Measurements from ENCODE around the gene PTGES.

PTGES gene

DNA sequence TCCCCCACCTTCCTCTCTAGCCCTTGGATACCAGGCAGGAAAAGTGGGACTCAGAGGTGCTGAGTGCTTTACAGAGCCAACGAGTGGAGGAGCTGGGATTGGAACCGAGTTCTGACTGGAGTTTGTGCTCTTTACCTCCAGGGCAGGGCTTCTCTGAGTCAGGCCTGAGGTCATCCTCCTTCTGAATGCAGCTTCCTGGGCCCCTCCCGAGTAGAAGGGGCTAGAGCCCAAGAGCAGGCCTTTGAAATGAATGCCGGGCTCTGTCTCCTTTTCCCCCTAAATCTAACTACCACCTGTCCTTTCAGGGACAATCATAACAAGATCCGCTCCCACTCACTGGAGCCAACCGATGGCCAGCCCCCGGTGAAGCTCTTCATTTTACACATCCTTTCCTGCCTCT lies 12.7 kb downstream of the PTGES start:
- DNase-seq (ENCODE audit: low read depth): no peak
- H3K4me3 ChIP-seq (ENCODE audit: low read depth, low read length): no peak overlapping the region
- TF ChIP-seq, protein P1, sequence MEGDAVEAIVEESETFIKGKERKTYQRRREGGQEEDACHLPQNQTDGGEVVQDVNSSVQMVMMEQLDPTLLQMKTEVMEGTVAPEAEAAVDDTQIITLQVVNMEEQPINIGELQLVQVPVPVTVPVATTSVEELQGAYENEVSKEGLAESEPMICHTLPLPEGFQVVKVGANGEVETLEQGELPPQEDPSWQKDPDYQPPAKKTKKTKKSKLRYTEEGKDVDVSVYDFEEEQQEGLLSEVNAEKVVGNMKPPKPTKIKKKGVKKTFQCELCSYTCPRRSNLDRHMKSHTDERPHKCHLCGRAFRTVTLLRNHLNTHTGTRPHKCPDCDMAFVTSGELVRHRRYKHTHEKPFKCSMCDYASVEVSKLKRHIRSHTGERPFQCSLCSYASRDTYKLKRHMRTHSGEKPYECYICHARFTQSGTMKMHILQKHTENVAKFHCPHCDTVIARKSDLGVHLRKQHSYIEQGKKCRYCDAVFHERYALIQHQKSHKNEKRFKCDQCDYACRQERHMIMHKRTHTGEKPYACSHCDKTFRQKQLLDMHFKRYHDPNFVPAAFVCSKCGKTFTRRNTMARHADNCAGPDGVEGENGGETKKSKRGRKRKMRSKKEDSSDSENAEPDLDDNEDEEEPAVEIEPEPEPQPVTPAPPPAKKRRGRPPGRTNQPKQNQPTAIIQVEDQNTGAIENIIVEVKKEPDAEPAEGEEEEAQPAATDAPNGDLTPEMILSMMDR (IDR thresholded peaks at IDR 0.05; ENCODE audit: insufficient read depth, low read depth, low read length, missing control alignments): no peak

DNA sequence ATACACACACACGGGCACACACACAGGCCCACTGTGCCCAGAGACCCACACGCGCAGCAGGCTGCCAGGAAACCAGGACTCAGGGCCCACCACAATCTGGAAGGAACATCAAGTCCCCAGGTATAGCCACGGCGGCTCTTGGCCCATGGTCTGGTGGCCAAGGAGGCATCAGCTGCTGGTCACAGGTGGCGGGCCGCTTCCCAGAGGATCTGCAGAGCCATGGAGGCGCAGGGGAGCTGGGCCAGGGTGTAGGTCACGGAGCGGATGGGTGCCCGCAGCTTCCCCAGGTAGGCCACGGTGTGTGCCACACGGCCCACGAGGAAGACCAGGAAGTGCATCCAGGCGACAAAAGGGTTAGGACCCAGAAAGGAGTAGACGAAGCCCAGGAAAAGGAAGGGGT lies 13.4 kb downstream of the PTGES start:
- no peak overlapping the region for H3K4me3 ChIP-seq (ENCODE audit: low read depth, low read length)
- no peak for DNase-seq (ENCODE audit: low read depth)
- TF ChIP-seq, protein P1 (IDR thresholded peaks at IDR 0.05; ENCODE audit: insufficient read depth, low read depth, low read length, missing control alignments): no peak

DNA sequence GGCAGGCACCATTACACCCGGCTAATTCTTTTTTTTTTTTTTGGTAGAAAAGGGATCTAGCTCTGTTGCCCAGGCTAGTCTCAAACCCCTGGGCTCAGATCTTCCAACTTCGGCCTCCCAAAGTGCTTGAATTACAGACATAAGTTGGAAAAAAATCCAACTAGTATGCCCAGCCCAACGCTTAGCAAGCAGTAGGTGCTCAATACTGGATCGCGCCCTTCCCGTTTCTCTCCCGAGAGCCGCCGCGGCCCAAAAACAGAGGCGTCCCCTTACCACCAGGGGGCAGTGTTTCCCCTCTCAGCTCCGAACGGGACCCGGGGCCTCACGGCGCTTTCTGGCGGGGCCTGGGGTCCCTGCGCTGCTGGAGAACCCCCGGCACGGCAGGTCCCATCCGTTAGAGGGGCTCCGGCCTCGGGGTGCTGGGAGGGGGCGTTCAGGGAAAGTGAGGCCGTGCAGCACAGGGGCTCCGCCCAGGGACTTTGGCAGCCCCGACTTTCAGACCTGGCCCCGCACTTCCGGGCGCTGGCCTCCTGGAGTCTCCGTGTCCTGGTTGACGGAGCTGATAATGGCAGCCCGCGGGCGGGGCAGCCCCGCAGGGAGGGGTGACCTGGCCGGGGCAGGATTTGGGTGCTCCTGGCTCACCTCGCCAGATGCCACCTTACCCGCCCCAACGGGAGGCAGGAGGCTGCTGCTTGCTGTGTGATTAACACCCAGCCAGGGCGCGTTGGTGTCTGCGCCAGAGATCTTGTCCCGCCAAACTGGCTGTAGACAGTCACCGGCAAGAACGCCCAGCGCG lies 15.2 kb downstream of the PTGES start:
- TF ChIP-seq, protein P1 (IDR thresholded peaks at IDR 0.05; ENCODE audit: insufficient read depth, low read depth, low read length, missing control alignments): peak; percentile 91
- DNase-seq (ENCODE audit: low read depth): peak; percentile 82
- H3K4me3 ChIP-seq (ENCODE audit: low read depth, low read length): peak overlapping the region; percentile 74

DNA sequence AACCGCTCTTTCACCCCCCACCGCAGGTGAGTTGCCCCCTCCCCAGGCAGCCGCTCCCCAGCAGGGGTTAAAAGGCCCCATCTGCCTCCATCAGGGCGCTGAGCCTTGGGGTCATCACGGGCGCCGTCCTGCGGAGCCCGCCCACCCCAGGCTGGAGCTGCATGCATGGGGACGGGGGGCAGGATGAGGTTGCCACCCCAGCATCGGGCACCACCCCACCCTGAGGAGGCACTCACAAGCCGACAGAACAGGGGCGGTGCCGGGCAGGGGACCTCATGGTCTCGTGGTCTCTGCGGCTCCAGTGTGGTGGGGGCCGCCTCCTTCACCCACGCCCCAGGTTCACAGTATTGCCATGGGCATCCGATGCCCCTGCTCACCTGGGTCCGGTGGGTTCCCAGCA lies 16.5 kb downstream of the PTGES start:
- DNase-seq (ENCODE audit: low read depth): no peak
- TF ChIP-seq, protein P1 (IDR thresholded peaks at IDR 0.05; ENCODE audit: insufficient read depth, low read depth, low read length, missing control alignments): no peak
- no peak overlapping the region for H3K4me3 ChIP-seq (ENCODE audit: low read depth, low read length)

DNA sequence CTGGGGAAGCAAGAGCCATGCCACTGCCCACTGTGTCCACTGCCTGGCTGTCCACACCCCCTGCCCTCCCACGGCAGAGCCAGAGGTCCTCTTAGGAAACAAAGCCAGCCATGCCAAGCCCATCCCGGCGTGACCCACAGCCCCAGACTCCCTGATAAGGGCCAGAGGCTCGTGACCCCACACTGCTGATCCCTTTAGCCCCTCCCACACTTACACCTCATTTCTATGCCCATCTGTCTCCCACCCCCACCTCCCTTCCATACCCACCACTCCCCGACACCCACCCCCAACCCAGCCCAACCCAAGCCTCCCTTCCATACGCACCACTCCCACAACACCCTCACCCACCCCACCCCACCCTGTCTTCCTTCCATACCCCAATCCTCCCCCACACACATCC lies 17.3 kb downstream of the PTGES start:
- no peak overlapping the region for H3K4me3 ChIP-seq (ENCODE audit: low read depth, low read length)
- TF ChIP-seq, protein P1 (IDR thresholded peaks at IDR 0.05; ENCODE audit: insufficient read depth, low read depth, low read length, missing control alignments): no peak
- no peak for DNase-seq (ENCODE audit: low read depth)

DNA sequence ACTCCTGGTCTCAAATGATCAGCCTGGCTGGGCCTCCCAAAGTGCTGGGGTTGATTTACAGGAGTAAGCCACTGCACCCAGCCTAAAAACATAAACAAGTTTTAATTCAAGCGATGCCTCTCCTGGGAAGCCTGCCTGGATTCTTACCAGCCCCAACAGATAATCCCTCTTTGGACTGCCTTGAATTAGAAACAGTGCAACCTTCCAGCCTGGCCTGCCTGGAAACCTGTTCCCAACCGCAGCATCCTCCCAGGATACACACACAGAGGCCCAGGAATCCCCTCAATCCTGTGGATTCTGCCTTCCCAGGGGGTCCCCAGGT lies 19.2 kb downstream of the PTGES start:
- no peak overlapping the region for H3K4me3 ChIP-seq (ENCODE audit: low read depth, low read length)
- DNase-seq (ENCODE audit: low read depth): no peak
- TF ChIP-seq, protein P1 (IDR thresholded peaks at IDR 0.05; ENCODE audit: insufficient read depth, low read depth, low read length, missing control alignments): no peak

All from GM12865 (cell line).